ENCODE results near the gene MRPS9.

The MRPS9 gene

GRCh38 chr2:105078906-105079495 lies 41.1 kb downstream of the MRPS9 start:
- no peak for DNase-seq (ENCODE audit: low spot score)

DNA sequence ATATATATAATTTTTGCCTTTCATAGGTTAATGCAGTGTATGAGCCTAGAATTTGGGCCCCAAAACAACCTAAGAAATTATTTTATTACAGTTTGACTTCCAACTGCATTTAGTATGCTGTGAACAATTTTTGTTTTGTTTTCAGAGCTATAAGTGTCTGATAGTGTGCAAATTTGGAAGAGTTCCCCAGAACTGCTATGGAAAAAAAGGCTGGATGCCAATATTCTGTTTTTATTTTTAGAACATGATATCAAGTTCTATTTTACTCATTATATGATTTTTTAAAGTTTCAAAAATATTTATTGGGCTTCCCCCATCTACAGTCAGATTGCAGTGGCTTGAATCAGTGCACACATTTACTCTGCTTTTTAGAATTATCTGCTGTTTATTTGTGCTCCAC lies 42.6 kb downstream of the MRPS9 start:
- no peak for DNase-seq (ENCODE audit: low spot score)

GRCh38 chr2:105081006-105081601 lies 43.2 kb downstream of the MRPS9 start:
- DNase-seq (ENCODE audit: low spot score): peak; percentile 11

DNA sequence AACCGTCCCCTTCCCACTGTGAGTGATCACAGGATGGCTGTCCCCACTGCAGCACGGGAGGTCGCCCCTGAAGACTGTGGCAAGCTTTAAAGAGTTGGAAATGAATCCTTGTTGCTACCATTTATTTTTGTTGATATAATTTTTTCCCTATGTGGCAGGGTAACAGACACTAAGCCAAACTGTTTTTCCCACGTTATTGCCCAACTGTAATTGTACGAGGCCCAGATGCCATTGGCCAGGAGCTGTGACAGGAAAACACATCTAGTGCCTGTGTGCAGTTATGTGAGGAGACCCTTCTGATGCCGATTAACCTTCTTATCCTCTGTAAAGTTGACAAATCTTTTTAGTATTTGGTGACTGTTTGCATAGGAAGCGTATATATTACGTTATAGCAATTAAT lies 44.2 kb downstream of the MRPS9 start:
- DNase-seq (ENCODE audit: low spot score): no peak

DNA sequence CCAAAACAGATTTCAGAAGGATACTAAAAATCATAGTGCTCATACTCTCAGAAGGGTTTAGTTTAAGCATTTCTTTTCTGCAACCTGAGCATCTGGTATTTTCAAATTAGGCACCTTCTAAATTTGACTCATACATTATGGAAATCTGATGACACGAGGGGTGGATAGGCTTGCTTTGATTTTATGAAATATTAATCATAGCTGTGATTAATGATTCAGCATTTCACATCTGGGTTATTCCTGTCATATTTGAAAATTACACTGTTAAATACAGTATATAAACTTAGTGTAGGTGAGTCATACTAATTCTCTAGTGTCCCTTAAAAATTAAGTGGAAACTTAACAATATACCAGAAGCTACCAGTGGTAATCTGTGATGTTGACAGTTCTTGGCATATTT lies 47.7 kb downstream of the MRPS9 start:
- DNase-seq (ENCODE audit: low spot score): no peak

GRCh38 chr2:105087273-105087672 lies 49.4 kb downstream of the MRPS9 start:
- no peak for DNase-seq (ENCODE audit: low spot score)

- DNase-seq (ENCODE audit: low spot score): no peak
These were observed 52.2 kb downstream of the MRPS9 start for GRCh38 chr2:105090091-105090490.

GRCh38 chr2:105092797-105093196 lies 54.9 kb downstream of the MRPS9 start:
- DNase-seq (ENCODE audit: low spot score): no peak

DNA sequence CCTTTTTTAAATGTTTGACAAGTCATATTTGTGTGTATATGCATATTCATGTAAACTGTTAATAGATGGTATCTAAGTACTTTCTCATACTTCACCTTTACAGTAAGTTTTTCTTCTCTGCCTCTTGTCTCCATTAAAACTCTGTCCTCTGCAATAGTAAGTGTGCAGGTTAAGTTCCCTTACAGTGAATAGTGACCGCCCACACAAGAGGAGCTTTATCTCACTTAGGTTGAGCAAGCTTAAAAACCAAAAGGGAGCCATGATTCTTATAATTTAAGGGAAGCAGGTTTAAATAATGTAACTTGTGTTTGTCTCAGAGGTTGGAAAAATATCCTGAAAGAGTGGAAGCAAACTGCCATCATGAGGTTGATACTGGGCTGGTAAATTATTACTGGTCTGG lies 61.3 kb downstream of the MRPS9 start:
- no peak for DNase-seq (ENCODE audit: low spot score)

DNA sequence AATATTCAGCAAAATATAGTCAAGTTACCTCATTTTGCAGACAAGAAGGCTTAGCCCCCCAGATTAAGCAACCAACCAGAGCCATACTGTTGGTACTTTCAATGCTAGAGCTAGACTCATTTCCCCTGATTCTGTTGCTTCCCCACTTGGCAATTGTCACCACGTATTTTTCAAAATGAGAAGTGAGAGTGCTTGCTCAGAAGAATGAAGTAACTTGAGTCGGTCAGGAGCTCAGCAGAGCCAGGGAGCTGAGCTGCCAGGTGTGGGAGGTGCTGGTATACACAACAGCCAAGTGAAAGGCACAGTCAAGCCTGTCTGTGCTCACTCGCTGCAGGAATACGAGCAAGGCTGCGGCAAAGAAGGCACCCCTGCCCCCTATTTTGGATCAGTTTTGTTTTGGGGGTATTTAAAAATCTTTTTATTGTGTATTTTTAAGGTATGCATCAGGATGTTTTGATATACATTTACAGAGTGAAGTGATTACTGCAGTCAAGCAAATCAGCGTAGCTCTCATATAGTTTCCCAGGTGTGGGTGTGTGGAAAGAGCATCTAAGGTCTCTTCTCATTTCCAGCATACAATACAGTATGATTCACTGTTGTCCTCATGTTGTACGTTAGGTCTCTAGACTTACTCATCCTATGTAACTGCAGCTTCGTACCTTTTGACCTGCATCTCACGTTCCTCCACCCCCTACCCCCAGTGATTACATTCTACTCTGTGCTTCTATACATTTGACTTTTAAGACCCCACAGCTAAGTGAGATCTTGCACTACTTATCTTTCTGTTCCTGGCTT lies 62.4 kb downstream of the MRPS9 start:
- no peak for DNase-seq (ENCODE audit: low spot score)

DNA sequence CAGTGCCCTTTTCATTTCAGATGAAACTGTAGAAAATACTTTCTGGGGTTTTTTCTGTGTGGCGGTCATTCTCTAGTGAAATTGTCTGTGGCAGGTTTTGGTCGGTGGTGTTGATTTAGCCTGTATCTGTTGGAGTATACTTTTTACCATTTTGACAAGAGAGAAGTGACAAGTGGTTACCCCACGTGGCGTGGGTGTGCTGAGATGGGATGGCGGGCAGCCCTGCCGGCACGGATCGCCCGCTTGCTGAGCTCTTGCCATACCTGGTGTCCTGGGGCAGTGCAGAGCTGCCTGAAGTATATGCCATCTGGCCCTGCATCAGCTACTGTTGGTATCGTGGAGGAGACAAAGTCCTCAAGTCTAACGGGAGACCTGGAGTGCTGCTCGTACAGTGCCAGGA lies 64.1 kb downstream of the MRPS9 start:
- no peak for DNase-seq (ENCODE audit: low spot score)

- peak; percentile 74 for DNase-seq (ENCODE audit: low spot score)
These were observed 65.1 kb downstream of the MRPS9 start for GRCh38 chr2:105102963-105103421.

DNA sequence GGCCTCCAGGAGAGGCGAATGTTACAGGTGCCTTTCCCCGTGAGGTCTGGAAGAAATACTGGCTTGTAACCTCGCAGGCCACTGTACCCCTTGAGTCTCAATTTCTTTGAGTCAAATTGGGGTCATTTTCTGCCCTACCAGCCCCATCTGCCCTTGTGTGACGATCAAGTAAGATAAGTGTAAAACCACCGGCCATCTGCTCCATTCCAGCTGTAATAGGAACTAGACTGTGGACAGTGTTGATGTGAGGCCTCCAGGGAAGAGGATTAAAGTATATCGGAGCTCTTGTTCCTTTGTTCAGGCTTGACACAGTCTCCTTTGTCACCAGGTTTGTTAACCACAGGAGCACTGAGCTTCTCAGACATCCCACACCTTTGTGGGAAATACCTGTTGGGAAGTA lies 65.6 kb downstream of the MRPS9 start:
- DNase-seq (ENCODE audit: low spot score): no peak

DNA sequence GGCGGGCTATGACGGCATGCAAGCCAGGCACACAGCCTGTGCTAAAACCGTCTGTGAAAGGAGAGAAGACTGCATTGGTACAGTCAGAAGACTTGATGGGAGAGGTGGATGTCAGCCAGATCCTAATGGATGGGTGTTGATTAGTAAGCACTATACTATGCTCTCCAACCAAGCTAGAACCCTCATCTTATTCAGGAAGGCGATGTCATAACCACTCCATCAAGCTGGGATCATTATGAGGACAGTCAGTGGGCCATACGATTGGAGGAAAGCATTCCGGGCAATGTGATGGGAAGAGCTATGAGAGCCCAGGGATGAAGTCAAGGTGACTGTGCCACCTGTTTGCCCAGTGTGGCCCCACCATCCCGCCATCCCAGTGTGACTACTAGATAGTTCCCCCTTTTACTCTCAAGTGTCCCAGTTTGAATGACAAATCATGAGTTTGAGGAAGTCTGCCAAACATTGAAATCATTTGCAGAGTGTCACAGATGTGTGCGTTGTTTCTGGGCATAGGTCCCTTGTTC lies 66.4 kb downstream of the MRPS9 start:
- no peak for DNase-seq (ENCODE audit: low spot score)

- no peak for DNase-seq (ENCODE audit: low spot score)
These were observed 72.5 kb downstream of the MRPS9 start for GRCh38 chr2:105110295-105110829.

- DNase-seq (ENCODE audit: low spot score): no peak
These were observed 73.7 kb downstream of the MRPS9 start for GRCh38 chr2:105111365-105112150.

DNA sequence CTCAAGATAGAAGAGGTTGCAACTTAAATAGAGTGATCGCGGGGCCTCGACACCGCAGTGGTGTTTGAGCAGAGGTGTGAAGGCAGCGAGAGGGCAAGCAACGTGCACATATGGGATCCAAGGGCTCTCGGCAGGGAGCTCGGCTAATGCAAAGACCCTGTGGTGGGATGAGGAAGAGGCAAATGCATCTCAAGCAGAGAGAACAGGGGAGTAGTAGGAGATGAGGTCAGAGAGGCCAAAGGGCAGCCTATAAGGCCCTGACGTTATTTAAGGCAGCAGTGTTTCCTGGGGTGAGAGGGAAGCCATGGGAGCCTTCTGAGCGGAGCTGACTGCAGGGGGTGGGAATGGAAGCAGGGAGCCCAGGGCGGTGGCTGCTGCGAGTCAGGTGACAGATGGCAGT lies 74.5 kb downstream of the MRPS9 start:
- no peak for DNase-seq (ENCODE audit: low spot score)

DNA sequence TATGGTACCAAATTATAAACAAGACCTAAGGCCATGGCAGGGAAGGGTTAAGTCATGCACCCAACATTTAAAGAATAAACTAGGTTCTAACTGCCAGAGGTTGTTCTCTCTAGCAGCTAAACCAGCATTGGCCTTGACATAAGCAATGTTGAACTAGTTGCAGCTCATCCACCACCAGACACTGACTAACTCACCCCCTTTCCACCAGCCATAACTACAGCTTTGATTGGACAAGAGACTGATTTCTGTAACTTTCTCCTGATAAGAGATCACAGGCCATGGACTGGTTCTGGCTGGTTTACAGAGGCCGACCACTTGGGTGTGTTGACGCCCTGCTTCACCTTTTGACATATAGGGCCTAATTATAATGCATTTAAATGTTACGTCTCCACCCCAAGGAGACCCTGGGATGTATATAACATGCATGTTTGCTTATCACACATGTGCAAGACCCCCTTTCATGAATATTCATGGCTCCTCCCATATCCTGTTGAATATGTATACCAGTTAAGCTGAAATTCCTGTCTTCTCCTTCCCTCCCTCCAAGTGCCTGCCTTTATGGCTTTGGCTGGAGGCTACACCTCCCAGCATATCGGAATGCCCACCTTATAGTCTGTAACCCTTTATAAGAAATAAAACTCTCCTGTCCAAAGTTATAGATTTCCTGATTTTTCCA lies 75.9 kb downstream of the MRPS9 start:
- DNase-seq (ENCODE audit: low spot score): no peak

DNA sequence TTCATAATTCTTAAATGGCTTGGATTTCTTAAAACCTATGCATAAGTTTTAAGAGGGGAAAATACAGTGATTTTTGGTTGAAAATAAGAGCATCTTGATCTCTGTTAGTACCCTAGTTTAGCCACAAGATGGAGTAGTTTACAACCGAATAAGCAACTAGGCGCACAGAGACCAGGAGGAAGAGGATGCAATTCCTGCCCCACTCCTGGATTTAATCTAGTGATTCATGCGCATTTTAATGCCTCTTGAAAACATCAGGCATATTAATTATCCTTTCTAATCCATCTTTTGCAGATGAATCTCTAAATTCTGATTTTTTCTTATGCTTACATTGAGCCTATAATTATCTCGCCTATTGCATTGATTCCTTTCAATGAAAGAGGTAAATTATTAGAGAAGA lies 76.7 kb downstream of the MRPS9 start:
- DNase-seq (ENCODE audit: low spot score): peak; percentile 83

DNA sequence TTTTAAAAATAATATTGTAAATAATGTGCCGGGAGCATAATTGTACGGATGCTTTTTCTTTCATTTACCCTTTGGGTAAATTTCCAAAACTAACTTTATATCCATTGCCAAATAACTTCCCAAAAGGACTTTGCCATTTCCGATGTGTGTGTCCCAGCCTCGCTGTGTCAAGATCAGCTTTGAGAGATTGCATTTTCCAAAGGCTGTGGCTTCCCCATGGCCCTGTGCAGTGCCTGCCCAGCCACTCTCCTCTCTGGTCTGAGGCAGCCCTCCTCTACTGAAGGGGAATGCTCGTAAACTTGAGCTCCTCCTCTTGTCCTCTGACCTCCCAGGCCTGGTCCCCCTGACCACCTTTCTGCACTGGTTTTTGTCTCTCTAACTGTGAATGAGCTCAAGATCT lies 78.5 kb downstream of the MRPS9 start:
- no peak for DNase-seq (ENCODE audit: low spot score)

GRCh38 chr2:105117565-105117964 lies 79.7 kb downstream of the MRPS9 start:
- no peak for DNase-seq (ENCODE audit: low spot score)

GRCh38 chr2:105118960-105119359 lies 81.1 kb downstream of the MRPS9 start:
- DNase-seq (ENCODE audit: low spot score): no peak
